Measurements from ENCODE around the gene RIOK3.

RIOK3 gene

GRCh38 chr18:23528580-23529472 lies 75.7 kb downstream of the RIOK3 start:
- DNase-seq (ENCODE audit: low read depth in 2 of 3, low spot score in 1 of 3) = no peak

DNA sequence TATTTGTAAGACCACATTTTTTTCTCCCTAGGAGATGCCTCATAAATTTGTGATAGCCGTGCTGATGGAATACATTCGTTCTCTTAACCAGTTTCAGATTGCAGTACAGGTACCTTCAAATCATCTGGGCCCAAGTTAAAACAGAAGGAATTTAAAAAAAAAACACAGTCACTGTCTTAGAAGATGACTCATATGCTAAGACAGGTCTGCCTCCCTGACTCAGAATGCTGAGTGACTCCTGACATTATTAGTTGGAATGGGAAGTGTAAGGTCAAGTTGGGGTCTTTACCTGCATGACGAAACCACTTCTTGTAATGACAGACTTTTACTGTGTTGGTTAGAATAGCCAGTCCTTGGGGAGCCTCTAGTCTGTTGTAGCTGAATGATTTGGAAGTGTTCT lies 76.5 kb downstream of the RIOK3 start:
- no peak for DNase-seq (ENCODE audit: low read depth in 2 of 3, low spot score in 1 of 3)

DNA sequence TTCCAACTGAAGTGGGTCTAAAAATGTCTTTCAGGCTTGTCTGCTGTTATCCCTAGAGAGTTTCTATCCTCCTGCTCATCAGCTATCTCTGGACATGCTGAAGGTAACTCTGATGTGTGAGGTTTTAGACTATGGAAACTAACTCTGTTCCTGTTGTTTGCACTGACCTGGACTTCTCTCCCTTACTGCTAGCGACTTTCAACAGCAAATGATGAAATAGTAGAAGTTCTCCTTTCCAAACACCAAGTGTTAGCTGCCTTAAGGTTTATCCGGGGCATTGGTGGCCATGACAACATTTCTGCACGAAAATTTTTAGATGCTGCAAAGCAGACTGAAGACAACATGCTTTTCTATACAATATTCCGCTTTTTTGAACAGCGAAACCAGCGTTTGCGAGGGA lies 77.1 kb downstream of the RIOK3 start:
- DNase-seq (ENCODE audit: low read depth in 2 of 3, low spot score in 1 of 3) = no peak

GRCh38 chr18:23531912-23532311 lies 78.8 kb downstream of the RIOK3 start:
- no peak for DNase-seq (ENCODE audit: low read depth in 2 of 3, low spot score in 1 of 3)
